CD4-positive, alpha-beta T cell (primary cell): ENCODE data around the gene CR2. TPM values are rescaled to one million over a fixed set of nuclear protein-coding genes. Genes with fewer than 3 reads are reported as not detected.

Source experiments
- ATAC-seq: fragments of 200-7000 bp; cut with Tn5 transposase; one replicate; pipeline ENCODE4 v1.10.0; 2022; ENCODE audit warnings: mild to moderate bottlenecking; ENCODE audit not compliant: poor library complexity
- CTCF ChIA-PET: fragments of 350-600 bp; sonication (Branson Sonifier 250); formaldehyde crosslinking; loops from one replicate; lab custom pipeline; 2021; ENCODE audit warnings: antibody characterized with exemption, inconsistent platforms; lab: Charles Lee
- POLR2A ChIA-PET: fragments of 350-600 bp; sonication (Branson Sonifier 250); formaldehyde crosslinking; loops from one replicate; lab custom pipeline; 2021; ENCODE audit warnings: antibody characterized with exemption, inconsistent platforms; lab: Charles Lee
- DNase-seq, 14 experiments: peaks; one replicate each; pipeline ENCODE4 v3.0.0-alpha.2; 2013 to 2020; ENCODE audit warnings: mixed read lengths in 2 of 14
- H3K27ac ChIP-seq, 2 donors: one replicate each; pipeline versions ENCODE4 v1.5.1 to v1.7.0; 2013; ENCODE audit warnings: low read length in 2 of 2, low read depth in 1 of 2, mild to moderate bottlenecking in 1 of 2
- H3K27me3 ChIP-seq, 2 experiments: 1 replicate in 1 of 2; 2 replicates in 1 of 2; pipeline versions ENCODE4 v1.6.1 to v1.7.0; 2013; ENCODE audit warnings: low read length in 2 of 2, control low read depth in 1 of 2, mild to moderate bottlenecking in 1 of 2, moderate library complexity in 1 of 2; ENCODE audit not compliant: insufficient read depth in 2 of 2, control insufficient read depth in 1 of 2
- H3K36me3 ChIP-seq: one replicate; pipeline ENCODE4 v1.6.1; 2013; ENCODE audit warnings: low read length, control low read depth; ENCODE audit not compliant: insufficient read depth
- H3K4me1 ChIP-seq: one replicate; pipeline ENCODE4 v1.6.1; 2013; ENCODE audit warnings: low read length, control low read depth; ENCODE audit not compliant: insufficient read depth
- H3K4me3 ChIP-seq: one replicate; pipeline ENCODE4 v1.5.1; 2013; ENCODE audit warnings: mild to moderate bottlenecking, low read length, moderate library complexity
- H3K9me3 ChIP-seq, 2 experiments: 1 replicate in 1 of 2; 2 replicates in 1 of 2; pipeline versions ENCODE4 v1.6.1 to v1.7.0; 2013; ENCODE audit warnings: low read length in 2 of 2, mild to moderate bottlenecking in 2 of 2, control low read depth in 1 of 2, moderate library complexity in 1 of 2; ENCODE audit not compliant: control insufficient read depth in 1 of 2, insufficient read depth in 1 of 2
- H3K27ac Mint-ChIP-seq: one replicate; pipeline ENCODE4 v1.8.0; 2020; ENCODE audit warnings: mixed read lengths
- H3K27me3 Mint-ChIP-seq: one replicate; pipeline ENCODE4 v1.8.0; 2021; ENCODE audit warnings: mixed read lengths
- H3K36me3 Mint-ChIP-seq: one replicate; pipeline ENCODE4 v1.8.0; 2021; ENCODE audit warnings: low read depth, mixed read lengths
- H3K4me1 Mint-ChIP-seq: one replicate; pipeline ENCODE4 v1.8.0; 2021; ENCODE audit warnings: low read depth, mixed read lengths
- H3K4me3 Mint-ChIP-seq: one replicate; pipeline ENCODE4 v1.8.0; 2020; ENCODE audit warnings: mild to moderate bottlenecking, mixed read lengths
- H3K9me3 Mint-ChIP-seq: one replicate; pipeline ENCODE4 v1.8.0; 2020; ENCODE audit warnings: mixed read lengths
- CTCF ChIP-seq: fragments of 200-600 bp; IDR thresholded peaks from one replicate; pipeline ENCODE4 v1.8.0; 2022; ENCODE audit warnings: antibody characterized with exemption, mild to moderate bottlenecking
- intact Hi-C, 2 experiments: fragments of 100-400 bp; cut with DNase I in 1 of 2; cut with micrococcal nuclease in 1 of 2; formaldehyde crosslinking; loops; one replicate each; pipeline versions ENCODE4 v1.15.1 to v1.9.0; 2023 to 2025; cut with DNase I, micrococcal nuclease
- total RNA-seq, 174 experiments: library from RNA in 2 of 174; stranded (reverse) in 2 of 174; gene quantifications; one replicate each; pipeline ENCODE4 v1.2.3 and lab custom pipeline; 2021 to 2026

Gene CR2
- total RNA-seq, 2 experiments from 2014 or later = 1.2 TPM

GRCh38 chr1:207486198-207486597 is 32.1 kb downstream of the CR2 start:
- no peaks in the 10 kb centered on the region for H3K36me3 Mint-ChIP-seq
- no peak overlapping the region for H3K27ac Mint-ChIP-seq
- Histone ChIP-seq H3K27me3 (no peaks in the 10 kb centered on the region), H3K36me3 (no peaks in the 10 kb centered on the region), H3K27ac (no peak overlapping the region), H3K4me3 (no peak overlapping the region), H3K4me1 (no peaks in the 10 kb centered on the region), H3K9me3 (no peaks in the 10 kb centered on the region)
- ChIA-PET POLR2A (interaction anchor here (0.5 kb wide), 1 partner anchor 26 kb away, joined by 3 read pairs; no protein-coding TSS in a partner anchor), CTCF (interaction anchor here (1.2 kb wide), 1 partner anchor 436 kb away, joined by 3 read pairs; no protein-coding TSS in a partner anchor)
- H3K4me1 Mint-ChIP-seq = no peaks in the 10 kb centered on the region
- H3K27me3 Mint-ChIP-seq = no peaks in the 10 kb centered on the region
- ATAC-seq = no peak
- no peak for DNase-seq
- no peak for TF ChIP-seq CTCF
- no peak overlapping the region for H3K4me3 Mint-ChIP-seq
- H3K9me3 Mint-ChIP-seq = no peaks in the 10 kb centered on the region
- intact Hi-C loops = no loop called here

GRCh38 chr1:207487636-207488035 is 33.5 kb downstream of the CR2 start:
- intact Hi-C loops = no loop called here
- TF ChIP-seq CTCF = no peak
- no peak overlapping the region for H3K4me3 ChIP-seq
- H3K36me3 Mint-ChIP-seq = no peaks in the 10 kb centered on the region
- CTCF ChIA-PET = interaction anchor here (0.6 kb wide), 1 partner anchor 11 kb away, joined by 3 read pairs; no protein-coding TSS in a partner anchor
- no peaks in the 10 kb centered on the region for H3K4me1 ChIP-seq
- no peaks in the 10 kb centered on the region for H3K4me1 Mint-ChIP-seq
- no peak for DNase-seq
- no peak overlapping the region for H3K27ac Mint-ChIP-seq
- H3K27ac ChIP-seq = no peak overlapping the region
- POLR2A ChIA-PET = no interaction called here
- H3K9me3 ChIP-seq = no peaks in the 10 kb centered on the region
- ATAC-seq = no peak
- H3K27me3 ChIP-seq = no peaks in the 10 kb centered on the region
- H3K9me3 Mint-ChIP-seq = no peaks in the 10 kb centered on the region
- H3K4me3 Mint-ChIP-seq = no peak overlapping the region
- H3K36me3 ChIP-seq = no peaks in the 10 kb centered on the region
- H3K27me3 Mint-ChIP-seq = no peaks in the 10 kb centered on the region

- POLR2A ChIA-PET = no interaction called here
- CTCF ChIA-PET = no interaction called here
- Mint-ChIP-seq H3K9me3 (no peaks in the 10 kb centered on the region), H3K4me3 (no peak overlapping the region), H3K36me3 (no peaks in the 10 kb centered on the region), H3K4me1 (peaks cover 11% of the 10 kb centered on the region), H3K27me3 (peaks cover 25% of the 10 kb centered on the region), H3K27ac (no peak overlapping the region)
- Histone ChIP-seq H3K9me3 (no peaks in the 10 kb centered on the region), H3K36me3 (no peaks in the 10 kb centered on the region), H3K4me3 (no peak overlapping the region), H3K27ac (no peak overlapping the region), H3K27me3 (peaks cover 0 to 14% of the 10 kb centered on the region in 2 experiments), H3K4me1 (peaks cover 16% of the 10 kb centered on the region)
- TF ChIP-seq CTCF = no peak
- ATAC-seq (no peak), DNase-seq (no peak)
- intact Hi-C loops = no loop called here
Observed at GRCh38 chr1:207493212-207493611, 39.1 kb downstream of the CR2 start.
